BJ (cell line): ENCODE results near the gene PPP3CB. TPM values are rescaled to one million over a fixed set of nuclear protein-coding genes. Genes with fewer than 3 reads are reported as not detected.

Experiments used
- CTCF ChIA-PET: fragments of 350-600 bp; formaldehyde crosslinking; extraction: SDS; loops from one replicate; lab custom pipeline; 2021; ENCODE audit warnings: antibody characterized with exemption, inconsistent platforms; lab: Yijun Ruan, JAX
- POLR2A ChIA-PET: fragments of 300-600 bp; sonication (Branson Sonifier 250); formaldehyde crosslinking; extraction: SDS; loops from one replicate; lab custom pipeline; 2021; ENCODE audit warnings: antibody characterized with exemption; lab: Charles Lee
- DNase-seq: peaks from one replicate; pipeline ENCODE4 v3.0.0-alpha.2; 2011; ENCODE audit warnings: low read depth
- H3K27me3 ChIP-seq: 2 replicates; pipeline ENCODE4 v1.6.0; 2011; ENCODE audit warnings: low read length; ENCODE audit not compliant: control insufficient read depth, insufficient read depth
- H3K36me3 ChIP-seq: 2 replicates; pipeline ENCODE4 v1.5.1; 2011; ENCODE audit warnings: low read length; ENCODE audit not compliant: control insufficient read depth, insufficient read depth
- H3K4me3 ChIP-seq: 2 replicates; pipeline ENCODE4 v1.5.1; 2011; ENCODE audit warnings: low read depth, mild to moderate bottlenecking, control low read depth, low read length
- CTCF ChIP-seq: IDR thresholded peaks from 2 replicates; pipeline ENCODE4 v1.5.1; 2011; ENCODE audit warnings: low read depth, mild to moderate bottlenecking, control low read depth, inconsistent platforms, low read length, moderate library complexity; ENCODE audit not compliant: insufficient read depth
- polyA plus RNA-seq: library from polyadenylated mRNA; depleted of rRNA; stranded (reverse); fragments of >200 nt; gene quantifications from 2 replicates; pipeline ENCODE4 v1.2.3, GENCODE V29; 2011

The PPP3CB gene
- polyA plus RNA-seq, 1 experiment, result 11.7 TPM

- ChIA-PET POLR2A (interaction anchor here (1.1 kb wide), 1 partner anchor 254 kb away, joined by 3 read pairs; no protein-coding TSS in a partner anchor), CTCF (interaction anchor here (0.6 kb wide), 1 partner anchor 126 kb away, joined by 3 read pairs; no protein-coding TSS in a partner anchor)
- no peak for DNase-seq
- TF ChIP-seq CTCF, result no peak
- Histone ChIP-seq H3K36me3 (peaks cover 4% of the 10 kb centered on the region; the same call in 1 of the 2 replicates), H3K4me3 (no peak overlapping the region), H3K27me3 (no peaks in the 10 kb centered on the region)
Measured at GRCh38 chr10:73501651-73502050, 5.8 kb upstream of the PPP3CB start.

- DNase-seq, result no peak
- TF ChIP-seq CTCF, result no peak
- CTCF ChIA-PET, result interaction anchor here (0.6 kb wide), 1 partner anchor 57 kb away, joined by 3 read pairs; no protein-coding TSS in a partner anchor
- H3K4me3 ChIP-seq, result no peak overlapping the region
- peaks cover 2% of the 10 kb centered on the region; the same call in 1 of the 2 replicates for H3K36me3 ChIP-seq
- no peaks in the 10 kb centered on the region for H3K27me3 ChIP-seq
- POLR2A ChIA-PET, result no interaction called here
Measured at GRCh38 chr10:73497623-73498022, 1.8 kb upstream of the PPP3CB start.

GRCh38 chr10:73495226-73495883 lies 469 bp downstream of the PPP3CB start:
- peaks cover 2% of the 10 kb centered on the region; the same call in 1 of the 2 replicates for H3K36me3 ChIP-seq
- ChIA-PET POLR2A (interaction anchor here (0.7 to 0.8 kb wide), 2 partner anchors 102 to 412 kb away, joined by 10 to 11 read pairs; no protein-coding TSS in a partner anchor), CTCF (interaction anchor here (0.9 to 1.3 kb wide), 2 partner anchors 19 to 152 kb away, joined by 3 to 4 read pairs; no protein-coding TSS in a partner anchor)
- H3K27me3 ChIP-seq, result no peaks in the 10 kb centered on the region
- no peak for TF ChIP-seq CTCF
- H3K4me3 ChIP-seq, result peak overlapping the region; percentile 89
- peak; percentile 62 for DNase-seq

- peaks cover 2% of the 10 kb centered on the region; the same call in 1 of the 2 replicates for H3K36me3 ChIP-seq
- H3K27me3 ChIP-seq, result no peaks in the 10 kb centered on the region
- H3K4me3 ChIP-seq, result peak overlapping the region; percentile 89
- no peak for TF ChIP-seq CTCF
- DNase-seq, result no peak
- POLR2A ChIA-PET, result interaction anchor here (0.8 kb wide), 1 partner anchor 102 kb away, joined by 11 read pairs; no protein-coding TSS in a partner anchor
- CTCF ChIA-PET, result no interaction called here
Measured at GRCh38 chr10:73494877-73495225, 973 bp downstream of the PPP3CB start.

GRCh38 chr10:73494213-73494612 lies 1.6 kb downstream of the PPP3CB start:
- DNase-seq, result no peak
- CTCF ChIA-PET, result interaction anchor here (0.6 to 0.7 kb wide), 2 partner anchors 13 to 140 kb away, joined by 3 read pairs; no protein-coding TSS in a partner anchor
- no peak for TF ChIP-seq CTCF
- Histone ChIP-seq H3K27me3 (no peaks in the 10 kb centered on the region), H3K4me3 (peak overlapping the region; percentile 89; the same call in 1 of the 2 replicates), H3K36me3 (peaks cover 2% of the 10 kb centered on the region; the same call in 1 of the 2 replicates)
- POLR2A ChIA-PET, result interaction anchor here (0.8 kb wide), 1 partner anchor 103 kb away, joined by 11 read pairs; no protein-coding TSS in a partner anchor
